ENCODE data around the gene PLEKHG4.
A peak's percentile ranks its signal among the peaks of the same experiment; 100 is the strongest.

The PLEKHG4 gene

GRCh38 chr16:67284699-67285646, 5.6 kb downstream of the PLEKHG4 start:
- DNase-seq = peak; percentile 15

- no peak for DNase-seq
Observed at GRCh38 chr16:67286441-67287235, 7.3 kb downstream of the PLEKHG4 start.

- no peak for DNase-seq
Observed at GRCh38 chr16:67287960-67288359, 8.6 kb downstream of the PLEKHG4 start.

- no peak for DNase-seq
Observed at GRCh38 chr16:67291461-67291860, 12.1 kb downstream of the PLEKHG4 start.

- DNase-seq = no peak
Observed at GRCh38 chr16:67294171-67294757, 14.9 kb downstream of the PLEKHG4 start.

GRCh38 chr16:67294938-67295361, 15.6 kb downstream of the PLEKHG4 start:
- DNase-seq = peak; percentile 76

GRCh38 chr16:67296420-67296819, 17.1 kb downstream of the PLEKHG4 start:
- peak; percentile 85 for DNase-seq

GRCh38 chr16:67298277-67298676, 18.9 kb downstream of the PLEKHG4 start:
- no peak for DNase-seq

- no peak for DNase-seq
Observed at GRCh38 chr16:67299269-67299668, 19.9 kb downstream of the PLEKHG4 start.

- DNase-seq = peak; percentile 45
Observed at GRCh38 chr16:67301080-67301782, 21.9 kb downstream of the PLEKHG4 start.

- no peak for DNase-seq
Observed at GRCh38 chr16:67302076-67302475, 22.7 kb downstream of the PLEKHG4 start.

GRCh38 chr16:67302970-67303369, 23.6 kb downstream of the PLEKHG4 start:
- DNase-seq = no peak

GRCh38 chr16:67304020-67304419, 24.7 kb downstream of the PLEKHG4 start:
- peak; percentile 53 for DNase-seq

- no peak for DNase-seq
Observed at GRCh38 chr16:67305216-67306071, 26.1 kb downstream of the PLEKHG4 start.

- no peak for DNase-seq
Observed at GRCh38 chr16:67310561-67310960, 31.2 kb downstream of the PLEKHG4 start.

- peak; percentile 99 for DNase-seq
Observed at GRCh38 chr16:67311607-67312488, 32.5 kb downstream of the PLEKHG4 start.

- no peak for DNase-seq
Observed at GRCh38 chr16:67312719-67313118, 33.4 kb downstream of the PLEKHG4 start.

- no peak for DNase-seq
Observed at GRCh38 chr16:67317853-67318252, 38.5 kb downstream of the PLEKHG4 start.

- no peak for DNase-seq
Observed at GRCh38 chr16:67326115-67326471, 46.8 kb downstream of the PLEKHG4 start.
